Vagina (tissue), 2 donors: ENCODE data around the gene TRIM13.

ENCODE experiments used
- CTCF ChIP-seq, 3 experiments: fragments of 450-650 bp in 2 of 3; fragments of 200-600 bp in 1 of 3; sonication (generic) in 1 of 3; IDR thresholded peaks; one replicate each; pipeline ENCODE4 v1.5.1; 2017 to 2019; ENCODE audit warnings: antibody characterized with exemption in 3 of 3, mild to moderate bottlenecking in 2 of 3, moderate library complexity in 2 of 3
- POLR2A ChIP-seq, 2 donors: fragments of 450-650 bp; IDR thresholded peaks; one replicate each; pipeline ENCODE4 v1.6.1; 2017; ENCODE audit warnings: antibody characterized with exemption in 2 of 2, mild to moderate bottlenecking in 2 of 2, moderate library complexity in 2 of 2

GRCh38 chr13:49997955-49998354, 1.1 kb downstream of the TRIM13 start:
- TF ChIP-seq CTCF (IDR thresholded peaks at IDR 0.05) (no peak), POLR2A (IDR thresholded peaks at IDR 0.05) (no peak)
